GM21423 (cell line): ENCODE measurements around the gene CASS4.
"Not testable (repeated sequence)": the region's sequence is repeated elsewhere in the genome, so short reads cannot be mapped to it uniquely, and the experiment has no call there.

ENCODE experiments used
- ATAC-seq: cut with Tn5 transposase; IDR thresholded peaks from one replicate; pipeline ENCODE4 v1.9.1; 2021; ENCODE audit warnings: mild to moderate bottlenecking, moderate library complexity; ENCODE audit not compliant: unreplicated experiment

CASS4 gene

DNA sequence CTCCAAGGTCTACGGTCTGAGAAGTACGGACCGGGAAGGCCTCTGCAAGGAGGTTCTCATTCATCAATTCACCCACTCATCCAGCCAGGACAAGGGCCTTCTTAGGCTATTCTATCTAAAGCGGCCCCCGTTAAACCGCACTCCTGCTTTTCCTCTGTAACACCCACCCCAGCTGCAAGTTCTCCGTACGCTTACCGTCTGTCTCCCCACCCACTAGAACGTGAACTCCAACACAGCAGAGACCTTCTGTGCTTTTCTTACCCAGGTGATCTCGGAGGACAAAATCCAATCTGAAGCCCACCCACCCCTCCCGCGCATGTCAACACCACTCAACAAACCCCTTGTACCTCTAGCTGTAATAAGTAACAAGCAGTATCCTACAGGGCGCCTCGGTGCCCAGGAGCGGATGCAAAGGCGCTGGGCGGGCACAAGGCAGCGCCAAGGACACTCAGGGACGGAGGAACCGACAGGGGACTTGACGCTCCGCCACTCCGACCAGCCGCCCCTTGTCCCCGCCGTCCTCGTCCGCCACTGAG, 20.4 kb upstream of the CASS4 start:
- ATAC-seq = peak; percentile 24

DNA sequence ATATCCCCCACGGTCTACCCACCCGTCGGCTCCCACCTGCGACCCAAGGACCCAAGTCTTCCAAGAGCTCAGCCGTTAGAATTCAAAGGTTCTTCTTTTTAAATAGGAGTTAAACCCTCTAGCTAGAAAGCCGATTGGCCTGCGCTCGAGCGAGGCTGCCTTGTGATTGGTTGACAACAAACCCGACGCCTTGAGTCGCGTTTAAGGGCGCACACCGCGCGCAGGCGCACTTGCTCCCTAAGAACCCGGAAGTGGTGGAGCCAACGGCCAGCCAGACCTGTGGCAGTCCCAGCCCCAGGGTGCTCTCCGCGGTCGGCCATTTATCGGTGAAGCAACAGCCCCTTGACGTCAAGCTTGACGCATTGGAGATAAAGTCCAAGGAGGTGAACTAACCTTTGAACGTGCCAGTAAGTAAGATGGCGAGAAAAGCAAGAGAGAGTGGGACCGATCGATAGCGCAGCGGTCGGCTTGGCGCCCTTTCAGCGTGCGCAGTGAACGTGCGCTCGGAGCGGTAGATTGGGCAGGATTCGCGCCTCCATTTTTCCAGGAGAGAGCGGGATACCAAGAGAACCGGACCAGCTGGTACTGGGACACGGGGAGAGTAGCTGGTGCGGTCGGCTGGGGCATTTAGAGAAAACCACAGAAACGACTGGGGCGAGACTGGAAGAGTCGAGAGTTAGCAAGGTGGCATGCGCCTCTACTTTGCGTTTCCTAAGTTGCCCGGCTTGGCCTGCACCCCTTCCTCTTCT, 19.8 kb upstream of the CASS4 start, which contains the start of the genes AURKA and CSTF1:
Gene AURKA (minus strand): TSS at position 84 of the 749 bp plus-strand sequence. CDS start 4,018 bp downstream, outside the sequence.
Gene CSTF1 (plus strand): TSS at position 514 of the 749 bp plus-strand sequence. CDS start 2,908 bp downstream, outside the sequence.
- ATAC-seq = peak; percentile 89

- no peak for ATAC-seq
Observed at GRCh38 chr20:56392881-56393482, 19.1 kb upstream of the CASS4 start.

DNA sequence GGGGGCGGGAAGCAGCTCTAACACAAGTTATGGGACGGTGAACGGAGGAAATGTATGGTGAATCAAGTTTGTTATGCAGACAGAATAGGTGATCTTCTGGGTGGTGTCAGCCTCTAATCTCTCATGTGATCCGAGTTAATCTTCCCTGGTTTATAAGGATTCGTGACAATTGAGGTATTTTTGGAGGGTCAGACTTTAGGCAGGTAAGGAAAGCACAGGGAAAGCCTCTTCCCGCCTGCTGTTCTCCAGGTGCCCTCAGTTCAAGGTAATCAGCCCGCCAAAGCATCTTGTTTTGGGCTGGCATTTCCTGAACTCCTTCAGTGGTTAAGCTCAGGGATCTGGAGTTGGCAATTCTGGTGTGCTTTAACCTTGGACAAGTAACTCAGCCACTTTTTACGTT, 18.4 kb upstream of the CASS4 start:
- no peak for ATAC-seq

DNA sequence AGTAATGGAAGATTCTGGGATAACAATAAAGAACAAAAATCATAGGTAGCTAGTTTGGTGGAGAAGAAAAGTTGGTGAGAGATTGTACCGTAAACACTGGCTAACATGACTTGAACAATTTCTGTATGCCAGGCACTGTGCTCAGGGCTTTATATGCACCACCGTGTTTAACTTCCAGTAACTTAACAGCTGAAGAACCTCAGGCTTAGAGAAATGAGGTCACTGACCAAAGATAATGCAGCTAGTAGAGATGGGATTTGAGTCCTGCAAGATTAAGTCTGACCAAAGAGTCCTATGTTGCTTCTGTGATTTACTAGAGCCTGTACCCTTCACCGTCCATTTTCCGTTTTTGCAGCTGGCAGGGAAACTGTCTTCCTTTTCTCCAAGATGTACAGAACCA, 16.9 kb upstream of the CASS4 start:
- no peak for ATAC-seq

- peak; percentile 56 for ATAC-seq
Observed at GRCh38 chr20:56400001-56400640, 11.9 kb upstream of the CASS4 start.

DNA sequence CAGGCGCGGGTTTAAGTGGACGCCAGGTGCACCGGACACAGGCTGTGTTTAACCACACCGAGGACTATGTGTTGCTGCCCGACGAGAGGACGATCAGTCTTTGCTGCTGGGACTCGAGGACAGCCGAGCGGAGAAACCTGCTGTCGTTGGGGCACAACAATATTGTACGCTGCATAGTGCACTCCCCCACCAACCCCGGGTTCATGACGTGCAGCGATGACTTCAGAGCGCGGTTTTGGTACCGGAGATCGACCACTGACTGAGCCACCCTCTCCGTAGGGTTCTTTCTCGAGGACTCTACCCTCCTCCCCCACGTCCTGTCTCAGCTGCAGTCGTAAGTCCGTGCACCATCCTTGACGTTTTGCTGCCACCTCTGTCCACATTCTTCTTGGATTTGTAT, 8.6 kb upstream of the CASS4 start:
- no peak for ATAC-seq

- not testable (repeated sequence) for ATAC-seq
Observed at GRCh38 chr20:56405356-56405755, 6.7 kb upstream of the CASS4 start.

DNA sequence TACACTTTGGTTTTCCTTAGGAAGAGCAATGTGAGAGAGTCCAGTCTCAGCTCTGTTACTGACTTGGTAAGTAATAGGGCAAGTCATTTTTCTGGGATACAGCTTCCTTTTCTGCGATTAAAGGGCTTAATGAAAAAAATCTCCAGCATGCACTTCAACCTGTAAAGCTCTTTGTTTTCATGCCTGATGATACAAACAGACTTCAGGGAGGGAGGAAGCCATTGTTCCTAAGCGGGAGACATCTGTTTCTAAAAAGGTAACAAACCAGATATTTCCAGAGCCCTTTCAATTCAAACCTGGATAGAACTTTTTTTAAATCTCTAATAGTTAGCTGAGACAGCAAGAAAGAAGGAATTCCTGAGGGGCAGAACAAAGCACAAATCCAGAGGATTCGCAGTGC, 5.2 kb upstream of the CASS4 start:
- no peak for ATAC-seq

DNA sequence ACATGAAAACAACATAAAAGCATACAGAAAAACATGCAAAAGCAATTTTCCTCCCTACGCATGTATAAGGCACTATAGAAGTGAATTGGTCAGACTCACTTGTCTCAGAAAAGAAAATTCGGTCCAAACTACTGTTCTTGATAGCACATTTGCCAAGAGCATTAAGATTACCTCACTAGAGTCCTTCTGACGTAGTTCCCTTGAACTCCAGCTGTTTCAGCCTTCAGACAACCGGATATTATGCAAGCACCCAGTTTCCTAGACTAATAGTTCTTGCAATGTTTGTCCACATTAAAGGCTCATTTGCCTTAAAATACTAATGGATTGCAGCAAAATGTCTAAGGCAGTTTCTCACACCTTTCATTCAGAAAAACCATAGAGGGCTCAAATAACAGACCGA, 2.5 kb upstream of the CASS4 start:
- ATAC-seq = no peak

DNA sequence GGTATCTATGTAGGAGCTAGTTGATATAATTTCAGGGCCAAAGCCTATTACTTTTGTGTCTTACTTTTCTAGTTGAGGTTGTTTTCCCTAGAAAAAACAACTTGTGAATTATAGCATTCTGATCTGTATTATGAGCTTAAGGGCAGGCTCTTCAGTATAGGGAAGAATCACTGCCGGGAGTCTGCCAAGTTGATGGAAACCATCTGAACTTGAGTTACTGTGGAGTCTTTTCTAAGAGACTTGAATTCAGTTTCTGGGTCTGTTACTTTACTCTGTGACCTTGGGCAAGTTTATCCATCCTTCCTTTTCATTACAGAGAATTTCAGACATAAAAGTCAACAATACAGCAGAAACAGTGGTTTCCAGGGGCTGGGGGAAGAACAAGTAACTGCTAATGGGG, 2.1 kb upstream of the CASS4 start:
- no peak for ATAC-seq

DNA sequence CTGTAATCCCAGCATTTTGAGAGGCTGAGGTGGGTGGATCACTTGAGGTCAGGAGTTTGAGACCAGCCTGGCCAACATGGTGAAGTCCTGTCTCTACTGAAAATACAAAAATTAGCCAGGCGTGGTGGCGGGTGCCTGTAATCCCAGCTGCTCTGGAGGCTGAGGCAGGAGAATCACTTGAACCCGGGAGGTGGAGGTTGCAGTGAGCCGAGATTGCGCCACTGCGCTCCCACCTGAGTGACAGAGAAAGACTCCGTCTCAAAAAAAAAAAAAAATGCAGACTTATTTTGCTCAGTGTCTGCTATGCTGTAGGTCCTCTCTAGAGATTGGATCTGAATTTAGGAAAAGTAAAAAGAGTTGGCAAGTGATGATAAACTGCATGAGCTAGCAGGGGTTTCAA, 773 bp upstream of the CASS4 start:
- not testable (repeated sequence) for ATAC-seq

GRCh38 chr20:56412473-56412790, 372 bp downstream of the CASS4 start:
- ATAC-seq = no peak

DNA sequence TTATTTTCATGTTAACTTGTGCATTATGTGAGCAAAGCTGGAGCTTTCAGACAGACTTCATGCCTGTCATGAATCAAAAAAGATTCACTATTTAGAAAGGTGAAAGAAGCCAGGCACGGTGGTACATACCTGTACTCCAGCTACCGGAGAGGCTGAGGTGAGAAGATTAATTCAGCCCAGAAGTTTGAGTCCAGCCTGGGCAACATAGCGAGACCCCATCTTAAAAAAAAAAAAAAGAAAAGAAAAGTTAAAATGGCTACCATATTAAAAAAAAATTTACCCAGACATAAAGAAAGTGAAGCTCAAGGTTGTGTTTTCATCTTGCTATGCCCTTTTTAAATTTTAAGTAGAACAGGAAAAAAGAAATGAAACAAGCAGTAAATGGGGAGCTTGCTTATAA, 889 bp downstream of the CASS4 start:
- ATAC-seq = no peak

DNA sequence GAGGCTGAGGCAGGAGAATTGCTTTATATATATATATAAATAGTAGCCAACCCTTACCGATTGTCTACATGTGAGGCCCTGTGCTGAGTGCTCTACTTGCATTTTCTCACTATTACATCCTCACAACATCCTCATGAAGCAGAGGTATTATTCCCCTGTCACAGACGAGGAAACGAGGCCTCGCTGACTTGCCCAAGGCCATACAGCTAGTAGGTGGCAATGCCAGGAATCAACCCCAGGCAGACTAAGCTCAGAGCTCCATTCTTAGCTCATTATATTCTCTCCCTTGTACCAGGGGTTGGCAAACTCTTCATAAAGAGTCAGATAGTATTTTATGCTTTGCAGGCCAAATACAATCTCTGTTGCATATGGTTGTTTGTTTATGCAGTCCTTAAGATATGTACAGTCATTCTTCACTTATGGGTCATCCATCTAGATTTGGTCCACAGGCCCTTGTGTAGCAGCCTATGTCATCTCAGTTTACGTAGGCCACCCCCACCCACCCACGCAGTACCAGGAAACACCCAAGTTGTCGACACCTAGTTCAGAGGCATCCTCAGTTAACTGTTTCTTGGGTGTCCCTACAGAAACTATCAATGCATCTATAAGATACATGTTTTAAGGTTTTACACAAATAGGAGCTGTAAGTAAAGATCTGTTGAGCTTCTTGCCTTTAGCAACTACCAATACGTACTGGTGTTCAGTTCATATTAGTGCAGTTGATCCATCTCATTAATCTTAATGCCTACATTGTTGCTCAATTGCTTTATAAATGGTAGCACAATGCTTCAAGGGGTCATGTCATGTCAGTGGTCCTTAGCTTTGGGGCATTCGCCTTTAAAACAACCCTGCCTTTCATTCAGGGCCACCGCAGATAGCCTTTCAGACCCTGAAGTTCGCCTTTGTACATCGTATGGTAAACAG, 3.0 kb downstream of the CASS4 start:
- ATAC-seq = no peak

DNA sequence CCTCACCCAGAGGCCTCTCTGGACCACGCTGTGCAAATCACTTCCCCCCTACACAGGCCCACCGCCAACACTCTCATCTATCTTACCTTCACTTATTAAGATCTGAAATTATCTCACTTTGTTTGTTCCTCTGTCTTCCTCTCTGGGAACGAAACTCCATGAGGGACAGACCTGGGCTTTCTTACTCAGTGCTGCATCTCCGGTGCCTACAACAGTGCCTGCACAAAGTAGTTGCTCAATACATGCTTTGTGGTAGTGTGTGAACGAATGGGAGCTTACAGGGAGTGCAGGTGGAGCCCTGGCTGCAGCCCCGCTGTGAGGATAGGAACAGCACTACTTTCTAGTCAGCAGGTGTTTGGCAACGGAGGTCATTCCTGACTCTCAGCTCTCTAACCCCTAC, 5.3 kb downstream of the CASS4 start:
- no peak for ATAC-seq

DNA sequence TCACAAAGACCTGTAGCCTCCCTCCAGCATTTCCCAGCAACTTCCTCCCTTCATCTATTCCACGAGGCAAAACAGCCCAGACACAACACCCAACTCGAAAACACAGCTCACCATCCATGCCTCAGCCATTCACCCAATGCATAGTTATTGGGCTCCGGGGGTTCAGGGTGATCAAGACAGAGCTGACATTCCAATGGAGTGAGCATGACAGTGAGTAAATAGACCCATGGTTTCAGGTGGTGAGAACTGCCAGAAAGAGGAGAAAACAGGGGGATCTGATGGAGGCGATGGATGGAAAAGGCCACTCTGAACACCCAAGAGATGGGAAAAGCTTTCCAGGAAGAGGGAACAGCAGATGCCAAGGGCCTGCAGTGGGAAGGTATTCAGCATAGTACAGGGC, 5.9 kb downstream of the CASS4 start:
- no peak for ATAC-seq

GRCh38 chr20:56418385-56418861, 6.4 kb downstream of the CASS4 start:
- ATAC-seq = no peak

GRCh38 chr20:56420028-56420427, 8.0 kb downstream of the CASS4 start:
- no peak for ATAC-seq

DNA sequence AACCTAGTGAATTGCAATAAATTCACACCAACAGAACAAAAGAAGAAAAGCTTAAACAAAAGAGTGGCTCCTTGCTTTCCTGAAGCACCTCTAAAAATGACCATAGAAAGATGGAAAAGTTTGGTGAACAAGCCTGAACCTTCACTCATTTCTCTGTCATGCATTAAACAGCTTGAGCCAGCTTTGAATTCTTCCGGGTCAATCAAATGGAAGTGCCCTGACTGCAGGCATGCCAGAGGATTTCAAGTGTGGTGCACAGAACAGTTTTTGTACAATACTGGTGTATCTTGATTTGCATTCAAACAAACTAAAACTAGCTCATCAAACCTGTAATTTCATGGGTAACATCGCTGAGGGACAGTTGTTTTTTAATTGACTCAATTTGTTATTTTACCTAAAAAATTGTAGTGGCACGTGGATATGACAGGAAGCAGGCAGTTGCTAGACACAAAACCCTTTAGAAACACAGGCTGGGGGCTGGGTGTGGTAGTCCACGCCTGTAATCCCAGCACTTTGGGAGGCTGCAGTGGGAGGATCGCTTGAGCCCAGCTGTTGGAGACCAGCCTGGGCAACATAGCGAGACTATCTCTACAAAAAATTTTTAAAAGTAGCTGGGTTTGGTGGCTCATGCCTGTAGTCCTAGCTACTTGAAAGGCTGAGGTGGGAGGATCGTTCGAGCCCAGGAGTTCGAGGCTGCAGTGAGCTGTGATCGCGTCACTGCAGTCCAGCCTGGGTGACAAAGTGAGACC, 9.1 kb downstream of the CASS4 start:
- no peak for ATAC-seq
